ENCODE data around the gene CYB561D2.

- TF ChIP-seq CEBPB (IDR thresholded peaks at IDR 0.05; ENCODE audit: low read depth) (no peak), POLR2A (IDR thresholded peaks at IDR 0.05; ENCODE audit: borderline replicate concordance, extremely low read depth, insufficient read depth, insufficient read length) (no peak), ZBTB33 (IDR thresholded peaks at IDR 0.05; ENCODE audit: extremely low read depth, insufficient replicate concordance, low read length) (no peak), CTCF (IDR thresholded peaks at IDR 0.05 in 2 of 3, conservative IDR thresholded peaks at IDR 0.05 in 1 of 3; ENCODE audit: borderline replicate concordance in 1 of 3, insufficient read depth in 1 of 3, low read depth in 2 of 3, low read length in 2 of 3) (no peak), EZH2 (IDR thresholded peaks at IDR 0.05) (no peak), ZFX (IDR thresholded peaks at IDR 0.05) (no peak)
Observed at GRCh38 chr3:50341537-50341936, 9.1 kb upstream of the CYB561D2 start.

All from HCT116 (cell line).